Neural crest cell (in vitro differentiated cells): ENCODE results near the gene GALNT6. TPM values are rescaled to one million over a fixed set of nuclear protein-coding genes. Genes with fewer than 3 reads are reported as not detected.
A peak's percentile ranks its signal among the peaks of the same experiment; 100 is the strongest.

Experiments
- DNase-seq: peaks from one replicate; pipeline ENCODE4 v3.0.0; 2021; ENCODE audit warnings: low read depth, mixed read lengths, low spot score
- H3K27ac Mint-ChIP-seq: one replicate; pipeline ENCODE4 v1.8.0; 2021; ENCODE audit warnings: mild to moderate bottlenecking, mixed read lengths; ENCODE audit not compliant: unreplicated experiment
- H3K27me3 Mint-ChIP-seq: 2 replicates; pipeline ENCODE4 v1.8.0; 2021; ENCODE audit warnings: low read depth, mild to moderate bottlenecking, mixed read lengths
- H3K36me3 Mint-ChIP-seq: 2 replicates; pipeline ENCODE4 v1.8.0; 2021; ENCODE audit warnings: low read depth, mild to moderate bottlenecking, mixed read lengths
- H3K4me1 Mint-ChIP-seq: 2 replicates; pipeline ENCODE4 v1.8.0; 2021; ENCODE audit warnings: mixed read lengths
- H3K4me3 Mint-ChIP-seq: one replicate; pipeline ENCODE4 v1.8.0; 2021; ENCODE audit warnings: mild to moderate bottlenecking, mixed read lengths
- H3K9me3 Mint-ChIP-seq: 2 replicates; pipeline ENCODE4 v1.8.0; 2021; ENCODE audit warnings: mixed read lengths
- CTCF ChIP-seq: fragments of 200-600 bp; sonication (generic); conservative IDR thresholded peaks from 2 replicates; pipeline ENCODE4 v1.5.0; 2021; ENCODE audit warnings: antibody characterized with exemption, mild to moderate bottlenecking
- total RNA-seq: library from RNA; stranded (reverse); gene quantifications from 2 replicates; pipeline ENCODE4 v1.2.1, GENCODE V29; 2021

GALNT6 gene
- total RNA-seq, 1 donor from 2014 or later = 0.09 TPM

- Mint-ChIP-seq H3K4me1 (peaks cover 37% of the 10 kb centered on the region), H3K36me3 (no peaks in the 10 kb centered on the region), H3K27me3 (peaks cover 78% of the 10 kb centered on the region), H3K4me3 (peak overlapping the region; percentile 81), H3K9me3 (no peaks in the 10 kb centered on the region), H3K27ac (no peak overlapping the region)
- no peak for DNase-seq
- TF ChIP-seq CTCF = peak; percentile 38
Measured at GRCh38 chr12:51392556-51393237, 1.5 kb upstream of the GALNT6 start.

- peak; percentile 9 for DNase-seq
- no peak for TF ChIP-seq CTCF
- no peaks in the 10 kb centered on the region for H3K9me3 Mint-ChIP-seq
- H3K36me3 Mint-ChIP-seq = no peaks in the 10 kb centered on the region
- peaks cover 79% of the 10 kb centered on the region for H3K27me3 Mint-ChIP-seq
- no peak overlapping the region for H3K27ac Mint-ChIP-seq
- H3K4me1 Mint-ChIP-seq = peaks cover 44% of the 10 kb centered on the region
- H3K4me3 Mint-ChIP-seq = peak overlapping the region; percentile 86
Measured at GRCh38 chr12:51390891-51391282, 319 bp downstream of the GALNT6 start.

GRCh38 chr12:51390457-51390856 is 749 bp downstream of the GALNT6 start:
- H3K36me3 Mint-ChIP-seq = no peaks in the 10 kb centered on the region
- peaks cover 76% of the 10 kb centered on the region for H3K27me3 Mint-ChIP-seq
- peak overlapping the region; percentile 86 for H3K4me3 Mint-ChIP-seq
- no peak for TF ChIP-seq CTCF
- no peak for DNase-seq
- peaks cover 44% of the 10 kb centered on the region for H3K4me1 Mint-ChIP-seq
- H3K27ac Mint-ChIP-seq = no peak overlapping the region
- no peaks in the 10 kb centered on the region for H3K9me3 Mint-ChIP-seq

- Mint-ChIP-seq H3K4me1 (peaks cover 44% of the 10 kb centered on the region), H3K9me3 (no peaks in the 10 kb centered on the region), H3K27me3 (peaks cover 71% of the 10 kb centered on the region), H3K4me3 (no peak overlapping the region), H3K27ac (no peak overlapping the region), H3K36me3 (no peaks in the 10 kb centered on the region)
- DNase-seq = no peak
- TF ChIP-seq CTCF = no peak
Measured at GRCh38 chr12:51389302-51389999, 1.8 kb downstream of the GALNT6 start.

GRCh38 chr12:51388846-51389245 is 2.4 kb downstream of the GALNT6 start:
- Mint-ChIP-seq H3K9me3 (no peaks in the 10 kb centered on the region), H3K4me3 (no peak overlapping the region), H3K27ac (no peak overlapping the region), H3K36me3 (no peaks in the 10 kb centered on the region), H3K27me3 (peaks cover 65% of the 10 kb centered on the region), H3K4me1 (peaks cover 47% of the 10 kb centered on the region)
- no peak for DNase-seq
- TF ChIP-seq CTCF = no peak
